Eye (tissue), 1 donor: ENCODE data around the gene PPM1E.
A peak's percentile ranks its signal among the peaks of the same experiment; 100 is the strongest.
"Not testable (repeated sequence)": the region's sequence is repeated elsewhere in the genome, so short reads cannot be mapped to it uniquely, and the experiment has no call there.

Experiments used
- DNase-seq: peaks from one replicate; pipeline ENCODE4 v3.0.0-alpha.2; 2015

Gene PPM1E

DNA sequence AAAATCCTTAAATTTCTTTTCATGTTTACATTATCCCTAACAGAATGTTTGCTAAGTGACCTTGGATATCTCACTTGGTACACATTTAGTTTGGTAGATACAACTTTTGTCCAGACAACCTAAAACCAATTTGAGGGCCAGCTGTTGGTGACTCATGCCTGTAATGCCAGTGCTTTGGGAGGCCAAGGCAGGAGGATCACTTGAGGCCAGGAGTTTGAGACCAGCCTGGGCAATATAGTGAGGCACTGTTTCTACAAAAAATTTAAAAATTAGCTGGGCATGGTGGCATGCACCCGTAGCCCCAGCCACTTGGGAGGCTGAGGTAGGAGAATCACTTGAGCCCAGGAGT is 202.0 kb downstream of the PPM1E start:
- not testable (repeated sequence) for DNase-seq

- peak; percentile 22 for DNase-seq
These were observed 204.4 kb downstream of the PPM1E start for GRCh38 chr17:58960068-58960467.

DNA sequence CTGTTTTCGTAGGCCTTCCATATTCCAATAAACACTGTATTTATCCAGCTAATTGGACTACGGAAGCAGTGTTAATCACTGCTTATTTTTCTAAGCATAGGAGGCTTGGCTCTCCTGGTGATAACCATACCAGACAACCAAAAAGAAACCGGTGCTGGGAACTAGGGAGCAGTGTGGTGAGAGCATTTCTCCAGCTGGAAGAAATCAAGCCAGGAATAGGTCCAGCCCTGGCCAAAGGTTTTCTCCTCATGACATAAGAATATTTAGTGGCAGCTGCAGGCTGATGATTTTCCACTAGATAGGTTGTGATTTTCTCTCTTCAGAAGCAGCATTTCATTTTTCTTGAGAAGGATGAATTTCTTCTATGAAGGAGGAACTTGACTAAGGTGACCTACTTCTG is 209.6 kb downstream of the PPM1E start:
- no peak for DNase-seq

GRCh38 chr17:58966208-58966607 is 210.6 kb downstream of the PPM1E start:
- DNase-seq = no peak

DNA sequence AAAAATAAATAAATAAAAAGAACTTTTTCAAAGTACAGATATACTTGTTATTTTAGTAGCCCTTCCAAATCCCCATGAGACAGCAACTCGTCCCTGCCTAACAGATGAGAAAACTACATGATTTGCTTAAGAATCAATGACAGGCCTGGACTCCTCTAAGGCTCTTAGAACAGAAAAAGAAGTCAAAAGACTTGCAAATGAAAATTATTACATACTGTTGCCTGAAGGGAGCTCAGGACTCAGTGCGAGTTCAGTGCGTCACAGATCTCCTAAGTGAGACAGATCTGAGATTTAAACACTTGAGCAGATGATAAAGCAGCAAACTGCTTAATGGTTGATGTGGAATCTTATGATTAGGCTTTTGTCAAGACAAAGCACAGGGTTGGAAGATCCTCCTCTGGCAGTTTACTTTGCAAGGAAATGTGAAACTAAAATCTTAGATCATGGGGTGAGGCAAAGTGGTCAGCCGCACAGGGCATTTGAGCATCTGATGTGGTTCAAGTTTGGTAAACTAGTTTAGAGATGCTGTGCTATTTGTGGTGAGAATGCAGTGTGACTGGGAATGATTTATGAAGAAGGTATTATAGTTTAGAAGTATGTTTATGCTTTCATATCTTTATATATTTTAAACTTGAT is 212.9 kb downstream of the PPM1E start:
- DNase-seq = peak; percentile 64

DNA sequence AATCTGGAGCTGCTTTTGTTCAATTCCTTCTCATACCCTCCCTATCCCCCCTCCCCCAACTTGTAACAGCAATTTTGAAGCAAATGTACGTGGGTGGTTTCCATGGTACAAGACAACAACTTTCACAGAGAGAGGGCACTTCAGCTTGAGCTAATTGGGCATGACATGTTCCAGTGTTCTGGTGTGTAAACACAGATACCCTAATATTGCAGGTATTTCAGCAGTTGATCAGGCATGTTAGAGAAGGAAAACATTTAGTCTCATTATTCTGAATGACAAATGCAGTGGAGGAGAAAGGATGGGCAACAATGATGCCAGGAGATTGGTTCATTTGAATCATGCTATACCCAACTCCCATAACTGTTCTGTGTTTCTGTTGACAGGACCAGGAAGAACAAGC is 213.5 kb downstream of the PPM1E start:
- DNase-seq = peak; percentile 92

DNA sequence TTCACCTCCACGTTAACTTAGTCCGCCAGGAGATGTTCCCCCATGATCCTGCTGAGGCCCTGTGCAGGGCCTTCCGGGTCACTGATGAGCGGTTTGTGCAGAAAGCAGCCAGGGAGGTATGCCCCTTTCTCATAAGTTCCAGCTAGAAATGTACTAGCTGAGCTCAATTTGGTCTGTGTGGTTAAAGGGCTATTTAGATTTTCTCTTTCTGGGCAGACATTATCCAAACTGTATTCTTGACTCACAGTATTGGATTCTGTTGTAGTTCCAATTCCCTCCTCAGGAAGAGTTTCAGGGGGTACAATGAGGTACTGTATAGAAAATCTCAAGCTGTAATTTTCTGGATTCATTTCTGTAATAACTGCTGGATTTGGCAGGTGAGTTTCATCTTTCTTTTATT is 214.0 kb downstream of the PPM1E start:
- DNase-seq = no peak

DNA sequence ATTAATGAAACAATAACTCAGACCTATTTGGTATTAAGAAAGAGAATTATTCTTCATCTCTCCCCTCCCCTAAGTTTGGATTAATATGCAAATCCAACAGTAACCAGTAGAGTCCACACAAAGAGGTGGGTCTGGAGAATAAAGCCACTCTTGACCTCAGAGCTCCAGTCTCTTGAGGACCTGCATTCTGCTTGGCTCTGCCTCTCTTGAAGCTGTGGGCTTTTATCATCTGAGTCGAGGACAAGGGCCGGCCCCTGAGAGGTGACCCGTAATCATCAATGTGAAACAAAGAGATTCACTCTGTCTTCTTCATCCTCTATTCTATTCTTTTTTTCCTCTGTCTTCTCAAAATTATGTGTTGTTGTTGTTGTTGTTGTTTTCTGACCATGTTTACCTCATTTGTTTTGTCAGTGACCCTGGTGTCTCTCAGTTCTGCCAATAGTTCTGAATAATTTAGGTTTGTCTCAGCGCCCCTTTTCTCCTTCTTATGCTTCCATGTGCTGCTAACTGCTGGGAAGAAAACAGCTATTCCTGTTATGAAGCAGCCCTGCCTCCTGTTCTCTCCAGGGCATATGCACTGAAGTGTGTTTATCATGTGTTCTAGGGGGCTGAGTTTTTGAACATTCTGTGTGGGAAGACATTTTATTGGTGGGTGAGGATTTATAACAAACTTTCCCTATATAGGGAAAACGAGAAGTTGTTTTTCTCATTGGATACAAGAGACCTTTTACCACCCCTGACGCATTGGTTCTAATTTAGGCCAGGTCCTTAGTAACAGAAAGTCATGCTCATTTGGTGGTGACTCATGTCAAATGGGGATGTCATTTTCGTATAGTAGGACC is 215.2 kb downstream of the PPM1E start:
- peak; percentile 74 for DNase-seq

DNA sequence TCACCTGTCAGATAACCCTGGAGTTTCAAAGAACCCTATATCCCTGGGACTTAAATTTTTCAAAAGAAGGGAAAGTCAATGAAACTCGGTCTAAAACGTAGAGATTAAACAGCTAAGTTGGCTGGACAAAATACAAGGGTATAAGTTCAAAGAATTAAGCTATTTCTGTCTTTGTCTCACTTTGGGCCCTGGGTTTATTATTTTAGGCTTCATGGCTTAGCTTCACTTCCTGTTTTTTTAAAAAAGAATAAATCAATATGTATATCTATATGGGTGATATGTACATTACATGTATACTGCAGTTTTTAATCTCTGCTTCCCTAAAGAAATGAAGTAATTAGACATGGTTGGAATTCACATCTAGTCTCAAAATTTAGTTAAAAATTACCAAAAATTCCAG is 218.7 kb downstream of the PPM1E start:
- DNase-seq = no peak

DNA sequence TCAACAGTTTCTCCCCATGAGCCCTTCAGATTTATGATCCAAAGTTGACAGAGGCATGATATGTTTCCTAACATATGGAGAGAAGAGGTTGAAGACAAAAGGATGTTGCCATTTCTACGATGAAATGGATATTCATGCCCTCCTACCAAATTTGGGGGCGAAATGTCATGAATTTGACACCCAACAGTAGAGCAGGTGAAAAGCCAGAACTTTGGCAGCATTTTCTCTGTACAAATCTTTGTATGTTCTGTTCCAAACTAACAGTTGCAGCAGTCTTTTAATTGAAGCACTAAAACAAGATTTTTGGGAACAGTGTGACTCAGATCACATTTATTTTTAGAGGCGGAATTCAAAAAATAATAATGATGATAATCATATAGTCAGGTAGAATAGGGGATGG is 220.9 kb downstream of the PPM1E start:
- no peak for DNase-seq

GRCh38 chr17:58980706-58981481 is 225.2 kb downstream of the PPM1E start:
- DNase-seq = no peak

- no peak for DNase-seq
These were observed 227.0 kb downstream of the PPM1E start for GRCh38 chr17:58982626-58983025.

DNA sequence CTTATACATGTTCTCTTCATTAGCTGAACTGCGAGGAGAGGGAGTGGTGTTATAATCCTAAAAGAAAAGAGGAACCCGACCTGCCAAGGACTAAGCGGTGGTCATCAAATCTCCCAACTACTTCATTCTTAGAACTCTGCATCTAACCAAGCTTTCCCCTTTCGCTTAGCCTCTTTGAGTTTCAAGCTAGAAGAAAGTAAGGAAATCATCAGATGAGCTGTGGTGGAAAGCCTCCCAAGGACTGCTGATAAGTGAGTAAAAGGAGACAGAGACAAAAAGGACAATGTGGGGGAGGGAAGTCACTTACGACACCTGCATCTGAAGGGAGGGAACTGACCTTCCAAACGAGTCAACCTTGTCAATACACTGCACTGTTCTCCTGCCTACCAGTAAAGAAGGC is 229.7 kb downstream of the PPM1E start:
- no peak for DNase-seq

DNA sequence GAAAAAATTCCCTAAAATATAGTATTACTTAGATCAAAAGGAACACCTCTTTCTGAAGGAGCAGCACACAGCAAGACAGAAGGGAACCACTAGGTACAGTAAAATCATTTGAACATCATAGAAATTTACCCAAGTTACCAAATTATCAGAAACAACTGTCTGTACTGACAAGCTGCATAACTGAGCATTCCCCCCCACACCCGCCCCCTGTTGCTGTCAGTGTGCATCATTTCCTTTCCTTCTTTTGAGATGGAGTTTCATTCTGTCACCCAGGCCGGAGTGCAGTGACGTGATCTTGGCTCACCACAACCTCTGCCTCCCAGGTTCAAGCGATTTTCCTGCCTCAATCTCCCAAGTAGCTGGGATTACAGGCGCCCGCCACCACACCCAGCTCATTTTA is 230.3 kb downstream of the PPM1E start:
- DNase-seq = no peak

- DNase-seq = no peak
These were observed 234.0 kb downstream of the PPM1E start for GRCh38 chr17:58989629-58990028.

- DNase-seq = no peak
These were observed 236.2 kb downstream of the PPM1E start for GRCh38 chr17:58991718-58992331.

GRCh38 chr17:58993311-58993710 is 237.7 kb downstream of the PPM1E start:
- DNase-seq = no peak

DNA sequence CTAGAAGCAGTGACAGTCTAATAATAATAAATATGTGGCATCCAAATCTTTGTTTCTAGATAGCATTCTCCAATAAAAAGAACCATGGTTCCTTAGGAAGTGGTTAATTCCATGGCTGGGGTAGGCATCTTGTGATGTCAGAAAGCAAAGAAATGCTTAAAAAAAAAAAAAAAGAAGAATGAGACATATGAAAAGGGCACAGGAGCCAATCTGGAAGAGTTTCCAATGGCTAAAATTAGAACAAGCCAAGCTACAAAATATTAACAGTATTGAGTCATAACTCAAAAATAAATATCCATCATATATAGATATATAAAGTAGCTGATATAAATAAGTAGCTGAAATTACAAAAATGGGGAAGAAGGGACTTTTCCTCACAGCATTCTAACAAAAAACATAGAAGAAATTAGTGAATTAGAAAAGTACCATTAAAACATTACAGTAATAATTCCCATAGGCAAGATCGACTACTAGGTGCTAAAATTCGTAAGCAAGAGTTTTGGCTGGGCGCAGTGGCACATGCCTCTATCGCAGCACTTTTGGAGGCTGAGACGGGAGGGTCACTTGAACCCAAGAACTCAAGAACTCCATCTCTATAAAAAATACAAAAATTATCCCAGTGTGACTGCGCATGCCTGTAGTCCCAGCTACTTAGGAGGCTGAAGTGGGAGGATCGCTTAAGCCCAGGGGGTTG is 239.7 kb downstream of the PPM1E start:
- no peak for DNase-seq

DNA sequence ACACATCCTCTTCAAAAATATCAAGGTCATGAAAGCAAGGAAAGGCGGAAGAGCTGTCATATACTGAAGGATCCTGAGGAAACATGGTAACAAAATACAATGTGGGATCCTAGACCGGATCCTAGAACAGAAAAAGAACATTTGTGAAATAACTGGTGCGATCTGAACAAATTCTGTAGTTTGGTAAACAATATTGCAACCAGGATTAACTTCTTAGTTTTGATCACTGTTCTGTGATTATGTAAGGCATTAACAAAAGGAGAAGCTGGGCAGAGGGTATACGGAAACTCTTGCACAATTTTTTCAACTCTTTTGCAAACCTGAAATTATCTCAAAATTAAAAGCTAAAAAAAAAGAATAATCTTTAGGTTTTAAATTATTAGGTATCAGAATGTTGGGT is 241.3 kb downstream of the PPM1E start:
- DNase-seq = no peak

DNA sequence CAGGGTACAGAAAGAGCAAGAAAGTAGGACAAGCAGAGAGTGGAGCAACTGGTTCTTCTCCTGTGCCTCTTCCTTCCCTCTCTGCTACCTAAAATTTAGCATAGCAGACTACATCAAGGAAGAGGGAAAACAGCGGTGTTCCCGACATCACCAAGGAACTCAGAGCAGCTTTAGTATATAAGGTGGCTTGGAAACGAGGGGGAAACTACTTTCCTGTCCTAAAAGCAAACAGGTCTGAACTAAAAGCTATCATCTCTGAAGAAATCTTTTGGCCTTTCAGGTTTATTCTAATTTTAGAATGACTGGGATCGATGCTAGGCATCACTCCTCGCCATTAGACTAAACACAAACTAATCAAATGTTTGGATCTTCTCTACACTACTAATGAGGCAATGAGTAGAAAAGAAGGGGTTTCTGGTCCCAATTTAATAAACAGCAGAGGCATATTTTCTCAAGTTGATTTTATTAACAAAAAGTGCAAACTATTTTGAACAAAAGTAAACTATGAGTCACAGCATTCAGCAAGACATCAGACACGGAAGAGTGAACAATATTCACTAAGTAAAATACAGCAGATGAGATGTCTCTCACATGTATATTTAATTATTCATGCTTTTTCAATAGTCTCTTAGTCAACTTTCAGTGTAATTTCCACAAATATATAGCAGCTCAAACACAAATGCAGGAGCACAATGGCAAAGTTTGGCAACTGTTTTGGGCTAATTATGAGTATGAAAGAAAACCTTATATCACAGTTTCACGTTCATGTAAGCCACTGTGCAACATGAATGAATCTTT is 242.3 kb downstream of the PPM1E start:
- DNase-seq = no peak

DNA sequence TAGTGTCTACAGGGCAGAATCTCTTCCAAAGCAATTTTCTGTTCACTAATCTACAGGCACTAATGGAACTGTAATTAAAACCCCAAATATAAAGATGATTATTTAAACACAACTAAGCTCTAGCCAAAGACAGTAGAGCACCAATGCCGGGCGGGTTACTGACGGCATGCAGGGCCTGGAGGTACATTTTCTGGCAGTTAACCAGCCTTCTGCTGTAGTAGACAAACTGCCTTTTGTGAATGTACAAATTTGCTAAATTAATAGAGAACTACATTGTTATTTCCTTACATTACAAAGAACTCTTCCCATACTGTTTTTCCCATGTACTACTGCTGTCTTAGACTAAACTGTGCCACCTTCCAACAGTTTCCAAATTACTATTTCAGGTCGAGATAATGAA is 243.2 kb downstream of the PPM1E start:
- DNase-seq = no peak

GRCh38 chr17:58999500-58999899 is 243.8 kb downstream of the PPM1E start:
- DNase-seq = no peak
